HG03457 (cell line): ENCODE results near the gene MRPS25.
A peak's percentile ranks its signal among the peaks of the same experiment; 100 is the strongest.

Experiments used
- ATAC-seq: cut with Tn5 transposase; IDR thresholded peaks from one replicate; pipeline ENCODE4 v1.9.1; 2021; ENCODE audit warnings: moderate number of reproducible peaks; ENCODE audit not compliant: unreplicated experiment

The MRPS25 gene

DNA sequence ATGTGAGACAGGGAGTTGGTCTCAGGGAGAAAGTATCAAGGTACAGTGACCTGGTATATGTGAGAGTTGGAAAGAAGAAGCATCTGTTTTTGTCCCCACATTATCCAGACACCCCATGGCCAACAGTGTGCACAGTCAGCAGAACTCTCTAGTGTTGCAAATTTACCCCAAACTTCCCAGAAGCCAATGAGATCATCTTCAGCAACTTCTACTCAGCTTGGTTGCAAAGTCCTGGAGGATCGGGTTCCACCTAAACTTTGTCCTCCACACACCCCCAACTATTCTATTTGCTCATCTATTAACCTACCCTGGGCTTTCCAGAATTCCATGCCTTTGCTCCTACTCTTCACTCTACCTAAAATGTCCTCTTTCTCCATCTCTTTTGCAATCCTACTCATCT lies 18.1 kb upstream of the MRPS25 start:
- no peak for ATAC-seq

DNA sequence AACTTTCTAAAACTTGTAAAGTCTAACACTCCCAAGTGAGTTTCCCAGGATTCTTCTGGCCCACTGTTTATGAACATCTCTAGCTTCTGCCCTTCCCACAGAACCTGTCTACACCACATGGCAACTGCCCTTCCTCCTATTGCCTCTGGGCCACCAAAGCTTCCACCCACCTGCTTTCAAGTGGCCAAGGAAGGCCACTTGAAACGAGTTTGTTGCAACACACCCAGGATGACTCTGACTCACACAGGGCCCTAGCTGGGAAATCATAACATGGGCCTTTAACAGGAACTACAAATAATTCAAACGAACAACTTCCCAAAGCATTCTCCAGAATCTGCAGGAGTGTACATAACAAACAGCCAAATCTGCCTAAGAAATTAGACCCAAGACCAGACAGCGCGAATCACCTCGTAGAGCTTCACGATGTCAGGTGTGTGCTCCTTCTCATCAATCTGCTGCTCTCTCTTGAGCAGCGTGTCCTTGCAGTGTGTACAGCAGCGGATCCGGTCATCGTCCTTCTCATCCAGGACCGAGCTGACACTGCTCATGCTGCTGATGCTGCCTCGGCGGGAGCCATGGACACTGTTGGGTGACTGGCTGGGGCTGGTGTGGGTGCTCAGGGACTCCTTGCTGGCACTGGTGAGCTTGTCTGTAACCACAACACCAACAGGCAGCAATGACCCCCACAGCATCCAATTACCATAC lies 17.0 kb upstream of the MRPS25 start:
- no peak for ATAC-seq

DNA sequence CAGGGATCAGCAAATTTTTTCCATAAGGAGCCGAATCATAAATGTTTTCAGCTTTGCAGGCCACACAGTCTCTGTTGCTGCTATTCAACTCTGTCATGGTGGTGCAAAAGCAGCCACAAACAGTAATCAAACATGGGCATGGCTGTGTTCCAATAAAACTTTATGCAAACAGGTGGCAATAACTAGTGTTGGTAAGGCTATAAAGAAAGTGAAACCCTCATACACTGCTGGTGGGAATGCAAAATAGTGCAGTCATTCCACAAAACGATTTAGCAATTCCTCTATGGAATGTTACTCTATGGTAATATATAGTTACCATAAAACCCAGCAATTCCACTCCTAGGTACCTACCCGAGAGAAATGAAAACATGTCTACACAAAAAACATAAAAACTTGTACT lies 14.0 kb upstream of the MRPS25 start:
- ATAC-seq = no peak

DNA sequence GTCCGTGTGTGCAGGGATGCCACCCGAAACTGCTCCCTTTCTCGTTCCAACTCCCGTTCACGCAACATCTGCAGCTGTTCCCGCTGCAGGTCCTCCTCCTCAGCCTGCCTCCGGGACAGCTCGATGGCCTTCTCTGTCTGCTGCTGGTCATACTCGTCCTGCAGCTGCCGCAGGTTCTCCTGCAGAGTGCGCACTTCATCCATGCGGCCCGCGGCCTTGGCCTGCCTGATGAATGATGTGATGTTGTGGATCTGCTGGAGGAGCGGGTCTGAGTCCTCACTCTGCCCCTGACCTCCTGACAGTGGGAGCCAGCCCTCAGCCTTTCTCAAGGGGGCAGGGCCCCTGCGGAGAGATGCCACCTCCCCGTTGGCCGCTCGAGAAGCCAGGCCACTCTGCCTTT lies 9.4 kb upstream of the MRPS25 start:
- ATAC-seq = no peak

DNA sequence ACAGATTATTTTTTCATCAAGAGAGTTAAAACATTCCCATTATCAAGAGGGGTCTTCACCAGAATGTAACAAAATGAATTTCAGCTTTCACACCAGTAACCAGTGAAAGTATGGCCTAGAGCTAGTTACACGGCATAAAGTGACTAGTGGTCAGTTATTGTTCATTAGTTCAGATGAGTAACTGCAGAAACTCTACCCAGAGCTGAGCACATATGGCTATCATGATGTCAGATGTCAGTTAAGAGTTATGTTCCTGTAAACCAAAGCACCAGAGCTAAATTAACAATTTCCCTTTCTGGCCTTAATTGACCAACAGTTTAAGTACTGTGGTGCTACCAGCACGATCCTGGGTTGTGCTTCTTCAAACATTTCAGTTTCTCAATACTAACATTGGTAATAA lies 6.6 kb upstream of the MRPS25 start:
- no peak for ATAC-seq

DNA sequence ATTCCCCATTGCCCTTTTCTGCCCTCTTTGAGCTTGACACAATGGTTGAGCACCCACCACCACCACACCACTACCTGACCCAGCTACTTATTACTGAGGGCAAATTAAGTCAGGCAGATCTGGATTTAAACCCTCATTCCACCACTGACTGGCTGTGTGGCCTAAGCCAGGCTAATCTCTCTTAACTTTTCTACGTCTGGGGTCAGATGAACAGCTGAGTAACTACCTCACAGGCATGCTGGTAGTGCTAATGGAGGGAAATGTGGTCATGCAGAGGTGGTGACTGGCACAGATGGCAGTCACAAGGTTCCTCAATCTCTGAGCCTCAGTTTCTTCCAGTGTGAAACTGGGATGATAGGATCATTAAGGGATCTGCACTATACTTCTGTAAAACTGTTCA lies 4.3 kb upstream of the MRPS25 start:
- ATAC-seq = no peak

DNA sequence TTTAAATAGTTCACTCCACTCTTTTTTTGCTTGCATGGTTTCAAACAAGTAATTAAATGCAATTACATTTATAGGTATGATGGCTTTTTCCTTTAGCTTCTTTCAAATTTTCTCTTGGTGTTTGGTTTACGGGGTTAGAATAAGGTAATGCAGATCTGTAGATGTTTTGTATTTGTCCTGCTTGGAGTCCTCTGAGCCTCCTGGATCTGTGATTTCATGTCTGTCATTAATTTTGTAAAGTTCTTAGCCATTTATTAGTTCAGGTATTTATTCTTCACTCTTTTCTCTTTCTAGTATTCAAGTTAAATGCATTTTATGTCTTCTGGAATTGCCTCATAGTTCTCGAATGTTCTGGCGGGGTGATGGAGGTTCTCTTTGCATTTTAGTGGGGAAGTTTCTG lies 1.4 kb upstream of the MRPS25 start:
- ATAC-seq = no peak

DNA sequence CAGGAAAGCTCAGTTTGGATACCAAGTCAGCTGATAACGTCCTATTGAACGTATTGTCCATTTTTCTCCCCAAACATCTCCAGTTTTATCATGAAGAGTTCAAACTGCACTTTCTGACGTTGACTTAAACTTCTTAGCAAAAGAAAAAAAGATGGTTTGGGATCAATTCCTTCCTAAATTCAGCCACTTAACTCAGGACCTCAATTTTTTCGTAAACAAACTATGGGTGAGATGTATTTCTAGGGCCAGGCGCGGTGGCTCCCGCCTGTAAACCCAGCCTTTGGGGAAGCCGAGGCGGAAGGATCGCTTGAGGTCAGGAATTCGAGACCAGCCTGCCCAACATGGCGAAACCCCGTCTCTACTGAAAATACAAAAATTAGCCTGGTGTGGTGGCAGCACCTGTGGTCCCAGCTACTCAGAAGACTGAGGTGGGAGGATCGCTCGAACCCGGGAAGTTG lies 464 bp upstream of the MRPS25 start:
- no peak for ATAC-seq

DNA sequence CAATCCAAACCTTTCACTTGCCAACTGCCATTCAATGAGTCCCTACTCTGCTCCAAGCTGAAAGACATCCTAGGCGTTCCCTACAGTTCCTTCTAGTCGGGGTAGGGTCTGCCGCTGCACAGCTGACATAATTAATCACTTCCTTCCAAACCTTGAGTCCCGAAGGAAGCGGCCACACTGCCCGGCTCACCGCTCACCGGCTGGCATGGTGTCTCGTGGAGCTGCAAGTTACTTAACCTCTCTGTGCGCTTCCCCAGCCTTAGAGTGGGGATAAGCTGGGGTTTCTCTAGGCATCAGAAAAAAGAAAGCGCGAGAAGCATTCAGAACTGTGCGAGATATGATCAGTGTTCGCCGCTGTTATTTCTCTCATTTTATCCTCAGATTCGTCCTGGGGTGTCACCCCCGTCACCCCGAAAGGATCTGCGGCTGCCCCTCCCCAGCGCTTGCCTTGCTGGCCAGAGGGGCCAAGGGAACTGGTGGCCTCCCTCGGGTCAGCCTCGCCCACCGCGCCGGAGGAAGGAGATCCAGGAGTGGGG lies 748 bp downstream of the MRPS25 start:
- no peak for ATAC-seq

DNA sequence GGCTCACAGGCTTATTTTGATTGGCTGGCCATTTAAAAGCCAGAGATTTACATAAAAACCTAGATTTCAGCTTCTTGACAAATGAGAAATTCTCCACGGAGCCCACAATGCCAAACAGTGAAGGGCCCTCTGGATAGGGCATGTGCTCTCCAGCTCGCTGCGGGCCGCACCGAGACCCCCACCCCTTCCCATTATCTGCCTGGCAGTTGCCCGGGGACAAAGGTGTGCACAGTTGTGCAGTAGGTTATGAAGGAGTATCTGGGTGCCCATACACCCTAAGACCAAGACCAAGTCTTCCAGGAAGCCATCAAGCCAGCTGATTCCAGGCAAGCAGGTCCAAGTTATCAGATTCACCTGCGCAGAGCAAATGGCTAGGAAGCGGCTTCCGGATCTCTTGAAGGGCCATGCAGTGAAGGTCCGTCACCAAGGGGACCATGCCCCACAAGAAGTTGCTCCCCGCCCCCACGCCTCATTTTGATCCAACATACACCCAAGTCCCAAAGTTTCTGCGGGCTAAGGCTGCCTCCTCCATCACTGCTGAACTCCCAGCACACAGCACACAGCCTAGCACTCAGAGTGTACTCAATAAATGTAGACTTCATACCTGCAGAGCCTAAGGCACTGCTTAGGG lies 1.3 kb downstream of the MRPS25 start:
- no peak for ATAC-seq

DNA sequence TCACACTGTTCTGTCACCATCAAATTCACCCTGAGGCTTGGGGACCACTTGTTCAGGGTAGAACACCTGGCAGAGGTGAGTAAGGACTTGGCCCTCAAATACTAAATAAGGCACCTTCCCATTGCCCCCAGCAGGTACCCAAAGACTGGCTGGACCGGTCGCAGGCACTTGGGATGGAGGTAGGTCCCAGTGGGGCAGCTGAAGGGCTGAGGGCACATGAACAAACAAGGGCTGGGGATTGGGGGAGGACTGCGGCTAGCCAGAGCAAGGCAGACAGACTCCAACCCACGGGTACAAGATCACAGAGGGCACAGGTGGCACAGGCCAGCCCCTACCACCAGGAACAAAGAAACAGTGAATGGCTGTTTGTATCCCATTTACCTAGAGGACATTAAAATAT lies 1.9 kb downstream of the MRPS25 start:
- ATAC-seq = no peak

DNA sequence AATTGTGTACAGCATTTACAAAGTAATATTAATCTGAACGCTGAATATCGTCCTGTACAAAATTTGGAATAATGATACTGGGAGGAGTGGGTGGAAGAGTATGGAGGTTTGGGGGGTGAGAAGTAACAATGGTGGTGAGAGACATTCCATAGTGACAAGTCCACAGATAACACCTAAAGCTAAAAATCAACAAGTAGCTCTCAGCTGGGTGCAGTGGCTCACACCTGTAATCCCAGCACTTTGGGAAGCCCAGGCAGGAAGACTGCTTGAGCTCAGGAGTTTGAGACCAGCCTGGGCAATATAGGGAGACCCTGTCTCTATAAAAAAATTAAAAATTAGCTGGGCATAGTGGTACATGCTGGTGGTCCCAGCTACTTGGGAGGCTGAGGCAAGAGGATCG lies 5.1 kb downstream of the MRPS25 start:
- ATAC-seq = no peak

DNA sequence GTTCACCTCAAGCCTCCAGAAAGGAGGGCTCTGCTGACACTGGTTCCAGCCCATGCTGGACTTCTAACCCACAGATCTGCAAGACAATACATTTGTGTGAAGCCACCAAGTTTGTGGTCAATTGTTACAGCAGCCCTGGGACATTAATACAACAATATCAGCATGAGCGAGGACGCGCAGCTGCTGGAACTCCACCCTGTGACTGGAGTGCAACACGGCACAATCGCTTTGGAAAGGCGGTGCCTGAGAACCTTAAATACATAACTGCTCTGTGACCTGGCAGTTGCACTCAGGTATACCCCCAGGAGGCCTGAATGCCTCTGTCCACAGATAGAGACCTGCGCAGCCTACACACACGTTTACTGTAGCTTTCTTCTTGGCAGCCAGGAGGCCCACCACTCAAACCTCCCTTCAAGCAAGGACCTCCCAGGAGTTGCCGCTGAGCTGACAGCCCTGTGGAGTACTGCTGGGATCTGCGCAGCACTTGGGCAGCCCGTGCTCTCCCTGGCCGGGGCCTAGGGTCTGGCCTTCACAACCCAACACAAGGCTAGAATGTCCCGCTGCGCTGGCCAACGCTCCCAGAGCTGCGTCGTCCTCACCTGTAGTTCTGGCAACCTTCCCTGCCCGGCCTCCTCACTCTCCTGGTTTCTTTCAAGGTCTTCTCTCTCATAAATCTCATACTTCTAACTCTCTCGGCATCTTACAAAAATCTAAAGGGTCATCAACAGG lies 8.3 kb downstream of the MRPS25 start:
- ATAC-seq = no peak

DNA sequence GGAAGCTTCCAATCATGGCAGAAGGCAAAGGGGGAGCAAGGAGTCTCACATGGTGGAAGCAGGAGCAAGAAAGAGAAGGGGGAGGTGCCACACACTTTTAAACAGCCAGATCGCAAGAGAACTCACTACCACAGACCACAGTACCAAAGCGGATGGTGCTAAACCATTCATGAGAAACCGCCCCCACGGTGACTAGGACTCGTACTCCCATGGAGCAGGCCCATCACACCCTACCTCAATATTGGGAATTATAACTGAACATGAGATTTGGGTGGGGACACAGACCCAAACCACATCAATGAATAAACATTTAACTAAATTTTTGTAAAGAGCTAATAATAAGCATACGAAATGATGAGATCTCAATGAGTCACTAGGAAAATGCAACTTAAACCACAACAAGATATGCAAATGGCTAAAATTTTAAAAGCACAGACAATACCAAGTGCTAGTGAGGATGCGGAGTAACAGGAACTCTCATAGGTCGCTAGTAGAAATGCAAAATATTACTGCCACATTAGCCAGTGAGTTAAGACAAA lies 10.0 kb downstream of the MRPS25 start:
- no peak for ATAC-seq

DNA sequence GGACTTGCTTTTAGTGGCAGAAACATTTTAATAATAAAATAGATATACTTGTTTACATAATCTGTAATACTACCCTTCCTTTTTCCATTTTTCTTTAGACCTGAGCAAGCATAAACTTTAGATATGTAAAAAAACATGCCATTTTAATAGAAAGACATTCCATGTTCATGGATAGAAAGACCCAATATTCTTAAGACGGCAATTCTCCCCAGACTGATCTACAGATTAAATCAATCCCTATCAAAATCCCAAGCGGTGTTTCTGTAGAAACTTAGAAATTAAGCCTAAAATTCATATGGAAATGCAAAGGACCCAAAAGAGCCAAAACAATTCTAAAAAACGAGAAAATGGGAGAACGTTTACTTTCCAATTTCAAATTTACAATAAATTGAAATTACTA lies 11.6 kb downstream of the MRPS25 start:
- ATAC-seq = no peak

DNA sequence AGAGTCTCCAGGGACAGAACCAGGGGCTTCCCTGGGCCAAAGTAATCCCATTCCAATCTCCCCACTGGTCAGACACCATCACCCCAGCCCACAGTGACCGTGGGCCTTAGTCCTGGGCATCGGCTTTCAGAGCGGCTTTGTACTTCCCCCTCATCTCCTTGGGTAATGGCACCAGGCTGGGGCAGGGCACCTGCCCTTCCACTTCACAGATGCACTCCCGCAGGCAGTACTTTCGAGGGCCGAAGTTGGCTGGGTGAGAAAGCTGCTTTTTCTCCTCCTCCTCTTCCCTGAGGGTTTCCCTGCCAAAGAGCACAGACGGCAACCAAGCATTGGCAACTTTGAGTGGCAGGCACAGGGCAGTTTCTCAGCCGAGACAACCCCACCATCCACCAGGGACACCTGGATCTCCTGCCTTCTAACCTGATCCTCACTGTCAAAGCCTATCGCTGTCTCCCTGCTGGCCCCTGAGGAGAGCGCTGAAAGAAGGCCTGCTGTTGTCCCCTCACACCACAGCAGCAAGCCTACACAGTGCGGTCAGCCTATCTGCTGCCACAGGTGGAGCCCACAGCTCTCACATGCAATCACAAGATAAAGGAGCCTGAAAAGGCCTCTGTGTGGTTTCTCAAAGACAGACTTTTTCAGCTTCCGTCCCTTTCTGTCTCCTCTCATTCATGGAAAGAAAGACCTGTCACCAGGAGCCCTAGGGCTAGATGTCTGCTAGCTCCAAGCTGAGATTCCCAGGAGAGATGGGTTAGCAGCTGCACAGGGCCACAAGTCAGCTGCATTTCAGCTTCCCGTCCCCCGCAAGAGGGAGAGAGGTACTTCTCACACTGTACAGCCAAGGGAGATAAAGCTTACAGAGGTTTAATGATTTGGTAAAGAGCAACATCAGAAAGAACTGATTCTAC lies 12.5 kb downstream of the MRPS25 start:
- no peak for ATAC-seq

DNA sequence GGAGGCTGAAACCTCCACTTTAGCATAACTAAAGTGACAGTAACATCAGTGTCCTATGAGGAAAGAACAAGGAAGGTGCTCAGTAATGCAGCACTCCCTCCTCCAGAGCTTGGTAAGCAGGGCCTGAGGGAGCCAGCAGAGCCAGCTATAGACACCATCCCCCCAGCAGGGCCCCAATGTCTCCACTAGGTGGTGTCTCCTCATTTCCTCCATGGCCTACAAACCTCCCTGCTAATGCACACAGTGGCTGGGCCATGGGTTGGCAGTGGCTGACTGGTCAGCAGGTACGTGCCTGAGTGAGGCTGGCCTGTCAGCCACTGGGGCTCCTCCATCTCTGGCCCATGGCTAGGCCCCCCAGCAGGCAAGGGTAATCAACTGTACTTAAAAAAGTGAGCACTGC lies 13.6 kb downstream of the MRPS25 start:
- no peak for ATAC-seq

DNA sequence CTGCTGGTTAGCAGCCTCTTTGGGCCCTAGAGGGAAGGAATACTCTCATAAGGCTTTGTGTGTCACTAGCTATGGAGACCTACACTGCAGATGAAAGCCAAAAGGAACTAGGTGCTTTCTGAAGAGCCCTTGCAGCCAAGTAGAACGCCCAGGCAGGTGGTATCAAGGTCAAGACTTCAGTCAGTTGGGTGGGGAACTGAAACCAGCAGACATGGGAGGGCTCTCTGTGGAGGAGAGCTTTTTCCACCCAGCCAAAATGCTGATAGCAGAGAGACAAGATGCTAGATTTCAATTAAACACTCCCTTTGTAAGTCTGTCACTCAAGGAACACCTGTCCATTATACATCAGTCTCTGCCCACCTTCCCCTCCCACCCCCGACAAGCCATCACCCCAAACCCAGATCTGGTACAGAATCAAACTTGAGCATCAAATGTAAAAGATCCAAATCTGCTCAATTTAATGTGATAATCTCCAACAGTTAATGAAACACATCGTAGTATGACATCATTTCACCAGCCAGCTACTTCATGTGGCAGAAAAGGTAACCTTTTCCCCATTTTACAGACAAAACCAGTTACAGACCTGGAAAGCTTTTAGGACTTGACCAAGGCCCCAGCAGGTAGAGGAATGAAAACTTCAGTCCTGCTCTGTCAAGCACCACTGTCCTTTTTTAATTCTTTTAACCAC lies 14.6 kb downstream of the MRPS25 start:
- peak; percentile 70 for ATAC-seq

DNA sequence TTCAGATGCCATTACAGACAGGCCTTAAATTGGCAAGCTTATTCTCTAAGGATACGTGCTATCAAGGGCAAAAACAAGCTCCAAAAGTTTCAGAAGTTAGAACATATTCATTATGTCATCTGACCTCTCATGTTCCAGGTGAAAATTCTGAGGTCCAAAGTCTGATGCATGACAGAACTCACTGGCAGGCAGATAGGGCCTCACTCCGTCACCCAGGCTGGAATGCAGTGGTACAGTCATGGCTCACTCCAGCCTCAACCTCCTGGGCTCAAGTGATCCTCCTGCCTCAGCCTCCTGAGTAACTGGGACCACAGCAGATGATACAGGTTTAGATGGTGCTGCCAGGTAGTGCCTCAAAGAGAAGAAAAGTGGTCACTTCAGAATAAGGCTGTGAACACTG lies 15.5 kb downstream of the MRPS25 start:
- ATAC-seq = no peak

DNA sequence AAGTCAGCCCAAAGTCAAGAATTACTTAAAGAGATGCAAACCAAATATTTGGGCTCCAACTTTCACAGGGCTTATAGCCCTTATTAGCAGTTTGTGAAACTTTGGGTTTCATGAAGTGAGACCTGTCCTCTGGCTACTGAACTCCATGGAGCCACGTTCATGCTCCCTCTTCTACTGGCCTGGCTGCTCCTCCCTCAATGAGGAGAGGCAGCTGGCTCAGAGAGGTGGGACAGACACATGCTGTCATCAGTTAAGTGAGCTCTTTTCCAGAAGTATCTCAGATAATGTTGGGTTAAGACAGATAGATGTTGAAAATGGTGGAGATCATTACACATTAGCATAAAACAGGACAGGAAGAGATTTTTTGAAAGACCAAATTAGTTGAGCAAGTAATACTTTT lies 19.4 kb downstream of the MRPS25 start:
- ATAC-seq = no peak
